GM18951 (cell line): ENCODE measurements around the gene ALOX5AP.

Source experiments
- POLR2A ChIP-seq: IDR thresholded peaks from 4 replicates; pipeline ENCODE4 v1.6.1; 2011; ENCODE audit warnings: mild to moderate bottlenecking; ENCODE audit not compliant: insufficient read length, insufficient read depth; ENCODE audit errors: extremely low read depth
- in situ Hi-C: fragments of 300-500 bp; cut with MboI; formaldehyde crosslinking; loops from one replicate; pipeline ENCODE4 v1.12.0; 2022; ENCODE audit warnings: low sequenced_read_pairs, mixed read lengths, inconsistent platforms; ENCODE audit not compliant: unreplicated experiment

Gene ALOX5AP

DNA sequence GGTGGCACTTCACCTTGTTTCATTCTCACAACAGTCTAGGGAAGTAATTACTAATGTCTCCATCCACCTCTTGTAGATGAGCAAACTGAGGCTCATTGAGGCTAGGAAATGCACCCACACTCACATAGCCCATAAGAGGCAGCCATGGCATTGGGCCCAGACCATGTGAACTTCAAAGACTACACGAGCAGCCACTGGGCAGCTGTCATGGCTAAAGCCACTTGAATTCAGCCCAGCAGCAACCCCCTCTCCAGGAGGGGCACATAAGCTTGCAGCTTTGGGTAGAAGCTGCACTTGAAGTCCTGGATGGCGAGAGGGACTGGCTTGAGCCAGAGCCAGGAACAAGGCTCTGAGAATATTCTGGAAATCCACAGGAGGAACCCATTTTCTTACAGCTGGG lies 13.4 kb downstream of the ALOX5AP start:
- in situ Hi-C loops, result no loop called here
- no peak for TF ChIP-seq POLR2A

DNA sequence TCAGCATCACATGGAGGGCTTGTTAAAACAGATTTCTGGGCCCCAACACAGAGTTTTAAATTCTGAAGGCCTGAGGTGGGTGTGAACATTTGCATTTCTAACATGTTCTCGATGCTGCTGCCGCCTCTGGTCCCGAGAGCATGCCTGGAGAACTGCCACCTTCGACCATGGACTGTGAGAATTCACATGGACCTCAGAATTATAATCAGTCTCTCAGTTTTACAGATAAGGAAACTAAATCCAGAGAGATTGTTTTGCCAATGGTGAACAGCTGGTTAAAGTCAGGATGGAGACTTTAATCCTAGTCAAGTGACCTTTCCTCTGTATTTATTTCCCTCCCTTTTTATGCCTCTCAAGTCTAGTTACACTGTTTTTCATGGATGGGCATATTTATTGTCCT lies 14.7 kb downstream of the ALOX5AP start:
- in situ Hi-C loops, result no loop called here
- TF ChIP-seq POLR2A, result no peak

DNA sequence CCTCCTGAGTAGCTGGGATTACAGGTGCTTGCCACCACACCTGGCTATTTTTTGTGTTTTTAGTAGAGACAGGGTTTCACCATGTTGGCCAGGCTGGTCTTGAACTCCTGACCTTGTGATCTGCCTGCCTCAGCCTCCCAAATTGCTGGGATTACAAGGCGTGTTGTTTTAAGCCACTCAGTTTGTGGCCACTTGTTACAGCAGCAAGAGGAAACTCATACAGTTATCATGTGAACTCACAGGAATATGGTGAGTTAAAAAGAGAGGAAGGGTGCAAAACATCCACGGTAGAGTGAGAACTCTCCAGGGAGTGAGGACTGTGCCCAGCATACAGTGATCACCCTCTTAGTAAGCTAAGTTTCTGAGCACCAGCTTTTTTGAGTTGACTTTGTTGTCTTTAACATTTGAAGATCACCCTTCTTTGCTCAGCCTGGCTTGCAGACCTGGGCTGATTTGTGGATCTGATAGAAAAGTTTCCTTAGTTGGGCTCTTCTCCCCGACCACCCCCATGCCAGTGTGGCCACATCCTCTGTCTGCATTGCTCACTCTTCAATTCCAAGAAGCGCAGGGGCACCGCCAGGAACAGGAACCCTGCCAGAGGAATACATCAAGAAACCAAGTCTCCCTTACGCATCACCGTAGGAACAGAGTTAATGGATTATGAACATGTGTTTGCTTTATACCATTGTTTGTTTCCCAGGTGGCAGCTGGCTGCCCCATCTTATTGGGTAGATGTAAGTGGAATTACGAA lies 16.0 kb downstream of the ALOX5AP start:
- TF ChIP-seq POLR2A, result no peak
- in situ Hi-C loops, result no loop called here

DNA sequence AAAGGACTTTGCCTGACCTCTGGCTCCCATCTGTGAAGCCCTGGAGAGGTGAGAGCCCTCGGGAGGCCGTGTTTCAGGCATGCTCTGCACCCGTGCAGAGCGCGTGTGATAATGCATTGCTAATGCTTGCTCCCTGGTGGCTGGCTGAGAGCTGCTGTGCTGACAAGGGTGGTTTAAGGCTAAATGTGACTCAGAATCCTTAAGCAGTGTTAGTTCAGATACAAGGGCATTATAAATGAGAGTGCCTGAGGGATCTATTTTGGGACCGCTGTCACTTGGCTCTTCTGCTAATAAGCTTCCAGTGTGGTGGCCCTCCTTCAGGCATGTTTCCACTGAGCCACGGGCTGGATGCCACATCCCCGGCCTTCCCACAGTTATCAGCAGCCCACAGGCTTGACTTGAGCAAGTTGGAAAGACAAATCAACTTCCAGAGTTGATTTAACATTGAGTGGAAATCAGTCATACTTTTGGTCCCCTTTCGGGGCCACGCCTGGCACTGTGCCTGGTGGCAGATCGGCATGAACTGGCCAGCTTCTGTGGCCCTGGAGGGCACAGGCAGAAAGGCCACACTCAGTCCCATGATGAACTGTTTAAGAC lies 17.0 kb downstream of the ALOX5AP start:
- TF ChIP-seq POLR2A, result no peak
- in situ Hi-C loops, result no loop called here

DNA sequence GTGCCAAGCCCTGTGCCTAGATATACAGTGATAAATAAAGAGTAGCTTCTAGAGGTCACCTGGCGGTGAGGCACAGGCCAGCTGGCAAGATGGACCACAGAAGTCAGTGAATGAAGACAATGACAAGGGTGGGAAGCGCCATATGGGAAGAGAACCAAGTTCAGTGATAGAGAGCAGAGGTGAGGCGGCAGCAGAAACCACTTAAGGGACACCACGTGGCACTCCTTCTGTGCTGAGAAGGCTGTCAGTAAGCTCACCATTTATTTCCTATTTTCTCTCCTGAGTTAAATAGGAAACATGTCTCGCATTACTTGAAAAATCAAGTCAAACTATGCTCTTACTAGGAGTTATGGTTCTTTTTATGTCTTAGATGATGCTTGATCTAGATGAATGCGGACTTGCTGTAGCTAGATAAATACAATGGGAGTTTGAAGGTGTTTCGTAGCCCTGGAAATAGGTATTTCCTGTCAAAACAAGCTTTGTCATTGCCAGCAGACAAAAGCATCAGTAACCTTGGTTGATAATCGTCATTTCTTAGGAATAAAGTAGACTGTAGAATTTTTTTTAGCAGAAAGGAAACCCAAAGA lies 17.8 kb downstream of the ALOX5AP start:
- in situ Hi-C loops, result no loop called here
- TF ChIP-seq POLR2A, result no peak

DNA sequence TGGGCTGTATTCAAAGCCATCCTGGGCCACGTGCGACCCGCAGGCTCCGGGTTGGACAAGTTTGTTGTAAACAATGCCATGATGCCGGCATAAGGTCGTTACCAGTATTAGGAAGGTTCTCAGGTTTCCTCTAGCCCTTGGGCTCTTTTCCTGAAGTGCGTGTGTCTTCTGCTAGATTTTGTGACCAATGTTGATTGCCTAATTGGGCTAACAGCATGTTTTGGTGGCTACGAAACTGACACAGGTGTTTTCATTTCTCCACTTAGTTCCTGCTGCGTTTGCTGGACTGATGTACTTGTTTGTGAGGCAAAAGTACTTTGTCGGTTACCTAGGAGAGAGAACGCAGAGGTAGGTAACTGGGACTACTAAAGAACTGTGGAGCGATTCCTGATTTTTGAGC lies 20.3 kb downstream of the ALOX5AP start:
- no peak for TF ChIP-seq POLR2A
- in situ Hi-C loops, result no loop called here

DNA sequence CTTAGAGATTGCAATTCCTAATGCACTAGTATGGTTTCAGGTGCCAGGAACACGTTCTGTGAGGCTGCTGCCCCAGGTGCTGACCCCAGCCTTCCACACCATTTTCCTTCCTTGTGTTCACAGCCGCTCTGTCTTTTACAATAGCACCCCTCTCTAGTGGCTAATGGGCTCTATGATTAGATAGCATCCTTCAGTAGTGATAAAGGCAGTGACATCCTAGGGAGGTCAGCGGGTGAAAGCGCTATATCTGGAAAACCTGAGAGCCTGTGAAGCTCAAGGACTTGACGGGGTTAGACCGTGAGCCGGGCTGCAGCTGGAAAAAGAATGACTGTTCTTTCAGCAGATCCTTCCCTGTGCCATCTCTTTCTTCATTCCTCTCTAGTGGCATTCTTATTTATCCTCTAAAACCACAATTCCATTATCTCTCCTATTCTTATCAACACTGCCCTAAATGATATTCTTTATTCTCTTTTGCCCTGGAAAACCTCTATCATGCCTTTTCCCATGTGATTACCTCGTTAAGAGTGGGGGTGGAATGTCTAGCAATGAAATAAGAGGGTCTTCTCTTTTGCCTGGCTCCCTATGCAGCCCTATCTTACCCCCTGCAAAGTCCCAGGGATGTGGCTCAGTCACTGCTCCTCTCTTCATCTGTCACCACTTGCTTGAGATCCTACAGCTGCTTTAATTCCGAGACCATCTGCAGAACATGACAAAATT lies 21.8 kb downstream of the ALOX5AP start:
- in situ Hi-C loops, result no loop called here
- no peak for TF ChIP-seq POLR2A

DNA sequence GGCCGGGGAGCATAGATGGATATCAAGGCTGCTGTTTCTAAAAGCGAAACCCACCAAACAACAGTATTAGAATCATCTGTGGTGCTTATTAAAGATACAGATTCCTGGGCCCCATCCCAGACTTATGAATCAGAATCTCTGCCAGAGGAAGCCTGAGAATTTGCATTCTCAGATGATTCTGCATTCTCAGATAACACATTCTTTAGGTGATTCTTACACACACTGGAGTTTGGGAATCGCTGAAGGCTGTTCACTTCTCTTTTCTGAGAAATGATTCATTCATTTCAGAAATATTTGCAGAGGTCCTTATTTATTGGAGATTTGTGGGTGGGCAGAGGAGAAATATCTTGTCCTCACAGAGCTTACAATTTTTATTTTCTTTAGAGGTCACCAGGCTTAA lies 24.4 kb downstream of the ALOX5AP start:
- in situ Hi-C loops, result no loop called here
- no peak for TF ChIP-seq POLR2A

DNA sequence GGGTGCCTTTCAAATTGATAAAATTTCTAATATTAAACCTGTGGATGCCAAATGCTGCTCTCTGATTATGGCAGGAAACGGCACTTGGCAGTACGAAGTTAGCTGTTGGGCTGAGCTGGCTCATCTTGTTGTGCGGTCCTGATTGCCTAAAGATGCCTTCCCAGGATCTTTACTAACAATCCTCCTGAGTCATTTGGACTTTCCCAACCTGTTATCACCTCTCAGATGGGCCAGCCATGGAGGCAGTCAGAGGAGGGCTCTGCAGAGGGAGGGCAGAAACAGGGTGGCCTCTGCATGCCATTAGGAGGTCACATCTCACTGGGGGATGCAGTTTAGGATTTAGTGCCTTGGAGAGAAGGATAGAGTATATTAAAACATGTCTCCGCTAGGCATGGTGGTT lies 27.3 kb downstream of the ALOX5AP start:
- in situ Hi-C loops, result no loop called here
- no peak for TF ChIP-seq POLR2A

DNA sequence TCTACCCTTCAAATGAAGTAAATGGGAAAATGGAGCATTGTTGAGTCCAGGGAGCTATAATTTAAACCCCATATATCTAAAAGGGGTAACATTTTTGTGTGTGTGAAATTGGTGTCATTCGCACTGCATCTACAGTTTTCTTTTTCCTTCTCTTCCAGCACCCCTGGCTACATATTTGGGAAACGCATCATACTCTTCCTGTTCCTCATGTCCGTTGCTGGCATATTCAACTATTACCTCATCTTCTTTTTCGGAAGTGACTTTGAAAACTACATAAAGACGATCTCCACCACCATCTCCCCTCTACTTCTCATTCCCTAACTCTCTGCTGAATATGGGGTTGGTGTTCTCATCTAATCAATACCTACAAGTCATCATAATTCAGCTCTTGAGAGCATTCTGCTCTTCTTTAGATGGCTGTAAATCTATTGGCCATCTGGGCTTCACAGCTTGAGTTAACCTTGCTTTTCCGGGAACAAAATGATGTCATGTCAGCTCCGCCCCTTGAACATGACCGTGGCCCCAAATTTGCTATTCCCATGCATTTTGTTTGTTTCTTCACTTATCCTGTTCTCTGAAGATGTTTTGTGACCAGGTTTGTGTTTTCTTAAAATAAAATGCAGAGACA lies 28.6 kb downstream of the ALOX5AP start:
- TF ChIP-seq POLR2A, result no peak
- in situ Hi-C loops, result no loop called here

DNA sequence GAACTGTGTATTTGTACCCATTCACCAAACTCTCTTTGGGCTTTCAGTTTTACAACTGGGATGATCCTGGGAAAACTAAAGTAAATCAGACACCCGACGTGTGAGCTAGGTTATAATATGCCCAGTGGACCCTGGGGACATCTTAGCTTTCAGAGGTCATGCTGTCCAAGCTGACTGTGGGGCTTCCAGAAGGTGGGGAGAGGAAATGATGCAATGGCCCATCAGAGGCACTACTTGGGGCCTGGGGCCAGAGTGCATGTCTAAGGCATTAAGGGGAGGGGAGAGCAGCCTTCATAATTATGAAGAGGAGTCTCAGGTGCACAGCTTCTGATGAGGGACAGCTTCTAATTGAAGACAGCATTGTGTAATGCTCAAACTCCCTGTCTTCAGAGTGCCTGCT lies 30.9 kb downstream of the ALOX5AP start:
- TF ChIP-seq POLR2A, result no peak
- in situ Hi-C loops, result no loop called here

DNA sequence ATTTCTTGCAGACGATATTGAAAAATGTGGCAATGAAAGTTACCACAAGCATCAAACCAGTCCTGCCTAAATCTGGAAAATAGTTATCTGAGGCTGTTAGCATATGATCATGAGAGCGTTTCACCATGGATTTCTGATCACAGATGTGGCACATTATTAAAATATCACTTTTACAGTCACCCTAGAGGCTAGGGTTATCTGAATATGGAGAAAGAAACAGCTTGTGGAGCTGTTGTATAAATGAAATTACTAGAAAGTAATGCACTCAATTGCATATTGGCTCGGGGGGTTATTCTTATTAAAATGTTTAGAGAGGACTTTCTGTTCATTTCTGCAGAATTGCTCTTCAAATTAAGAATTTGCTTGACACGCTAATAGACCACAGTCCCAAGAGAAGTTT lies 35.6 kb downstream of the ALOX5AP start:
- in situ Hi-C loops, result no loop called here
- no peak for TF ChIP-seq POLR2A

DNA sequence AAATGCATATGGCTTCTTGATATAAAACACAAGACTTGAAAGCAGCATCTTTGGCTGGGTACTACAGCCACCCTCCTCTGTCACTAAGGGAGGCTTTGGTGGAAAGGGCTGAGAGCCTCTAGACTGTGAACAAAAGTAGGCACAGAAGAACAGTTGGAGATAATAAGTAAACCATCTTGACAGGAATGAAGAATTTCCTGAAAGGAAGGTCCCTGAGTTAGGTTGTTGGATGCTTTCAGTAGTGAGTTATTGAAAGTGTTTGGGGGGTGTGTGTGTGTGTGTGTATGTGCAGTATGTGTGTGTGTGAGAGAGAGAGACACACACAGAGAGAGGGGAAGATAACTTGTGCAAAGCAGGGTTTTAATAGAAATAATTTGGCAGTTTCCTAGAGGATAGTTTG lies 38.2 kb downstream of the ALOX5AP start:
- in situ Hi-C loops, result no loop called here
- no peak for TF ChIP-seq POLR2A
